HG02798 (cell line): ENCODE measurements around the gene CNIH4.
"Not testable (repeated sequence)": the region's sequence is repeated elsewhere in the genome, so short reads cannot be mapped to it uniquely, and the experiment has no call there.

Source experiments
- ATAC-seq: cut with Tn5 transposase; IDR thresholded peaks from one replicate; pipeline ENCODE4 v1.9.1; 2021; ENCODE audit warnings: mild to moderate bottlenecking; ENCODE audit not compliant: unreplicated experiment, poor library complexity

The CNIH4 gene

GRCh38 chr1:224392411-224393249 lies 36.0 kb downstream of the CNIH4 start:
- ATAC-seq: no peak

- ATAC-seq: no peak
Measured at GRCh38 chr1:224393294-224393693, 36.6 kb downstream of the CNIH4 start.

- no peak for ATAC-seq
Measured at GRCh38 chr1:224399887-224400286, 43.2 kb downstream of the CNIH4 start.

GRCh38 chr1:224402472-224403036 lies 45.9 kb downstream of the CNIH4 start:
- ATAC-seq: no peak

GRCh38 chr1:224404916-224405603 lies 48.4 kb downstream of the CNIH4 start:
- ATAC-seq: no peak

- no peak for ATAC-seq
Measured at GRCh38 chr1:224405604-224405970, 48.9 kb downstream of the CNIH4 start.

GRCh38 chr1:224406216-224406615 lies 49.5 kb downstream of the CNIH4 start:
- ATAC-seq: no peak

GRCh38 chr1:224407571-224408293 lies 51.1 kb downstream of the CNIH4 start:
- ATAC-seq: no peak

- no peak for ATAC-seq
Measured at GRCh38 chr1:224408294-224408590, 51.6 kb downstream of the CNIH4 start.

- ATAC-seq: no peak
Measured at GRCh38 chr1:224411766-224412165, 55.1 kb downstream of the CNIH4 start.

GRCh38 chr1:224420106-224420505 lies 63.4 kb downstream of the CNIH4 start:
- ATAC-seq: no peak

- ATAC-seq: no peak
Measured at GRCh38 chr1:224425279-224425884, 68.7 kb downstream of the CNIH4 start.

GRCh38 chr1:224426869-224427268 lies 70.2 kb downstream of the CNIH4 start:
- ATAC-seq: not testable (repeated sequence)

GRCh38 chr1:224427346-224427745 lies 70.7 kb downstream of the CNIH4 start:
- no peak for ATAC-seq

GRCh38 chr1:224428713-224429112 lies 72.0 kb downstream of the CNIH4 start:
- ATAC-seq: not testable (repeated sequence)
